CD14-positive monocyte (primary cell): ENCODE data around the gene LRP1B. TPM values are rescaled to one million over a fixed set of nuclear protein-coding genes. Genes with fewer than 3 reads are reported as not detected.

ENCODE experiments used
- DNase-seq, 3 donors: peaks; one replicate each; pipeline ENCODE4 v3.0.0-alpha.2; 2011 to 2022
- H2AFZ ChIP-seq: 2 replicates; pipeline ENCODE4 v1.6.0; 2012; ENCODE audit warnings: mild to moderate bottlenecking, low read depth, low read length, inconsistent platforms; ENCODE audit not compliant: insufficient read depth, poor library complexity, severe bottlenecking
- H3K27ac ChIP-seq, 2 donors: 1 replicate in 1 of 2; 2 replicates in 1 of 2; pipeline ENCODE4 v1.5.1; 2012 to 2013; ENCODE audit warnings: low read length in 2 of 2, control low read depth in 1 of 2, inconsistent platforms in 1 of 2, low read depth in 1 of 2, mild to moderate bottlenecking in 1 of 2
- H3K27me3 ChIP-seq, 2 donors: one replicate each; pipeline versions ENCODE4 v1.6.0 to v1.6.1; 2011 to 2013; ENCODE audit warnings: low read length in 2 of 2; ENCODE audit not compliant: control insufficient read depth in 2 of 2, insufficient read depth in 2 of 2
- H3K36me3 ChIP-seq, 2 donors: replicated peaks in 1 of 2; 1 replicate in 1 of 2; 2 replicates in 1 of 2; pipeline versions ENCODE4 v1.5.1 to v1.6.1; 2012 to 2013; ENCODE audit warnings: low read length in 2 of 2, control low read depth in 1 of 2, inconsistent platforms in 1 of 2, mild to moderate bottlenecking in 1 of 2; ENCODE audit not compliant: insufficient read depth in 2 of 2, control insufficient read depth in 1 of 2
- H3K4me1 ChIP-seq, 2 donors: 1 replicate in 1 of 2; 2 replicates in 1 of 2; pipeline versions ENCODE4 v1.5.1 to v1.6.1; 2012 to 2013; ENCODE audit warnings: low read length in 2 of 2, control low read depth in 1 of 2, inconsistent platforms in 1 of 2, mild to moderate bottlenecking in 1 of 2, moderate library complexity in 1 of 2; ENCODE audit not compliant: insufficient read depth in 2 of 2, control insufficient read depth in 1 of 2
- H3K4me2 ChIP-seq: replicated peaks from 2 replicates; pipeline ENCODE3; 2012; ENCODE audit warnings: low read length, moderate library complexity, mild to moderate bottlenecking; ENCODE audit not compliant: poor library complexity, severe bottlenecking; ENCODE audit errors: extremely low read depth
- H3K4me3 ChIP-seq, 3 experiments: fragments of 200-600 bp in 1 of 3; sonication (generic) in 1 of 3; replicated peaks in 1 of 3; 1 replicate in 2 of 3; 2 replicates in 1 of 3; pipeline ENCODE4 v1.5.1; 2011 to 2013; ENCODE audit warnings: low read length in 3 of 3, mild to moderate bottlenecking in 3 of 3, control low read depth in 2 of 3, low read depth in 2 of 3, inconsistent platforms in 1 of 3, moderate library complexity in 1 of 3
- H3K79me2 ChIP-seq: 2 replicates; pipeline ENCODE4 v1.6.0; 2012; ENCODE audit warnings: mild to moderate bottlenecking, control low read depth, inconsistent platforms, low read length, moderate library complexity; ENCODE audit not compliant: insufficient read depth
- H3K9ac ChIP-seq: 2 replicates; pipeline ENCODE4 v1.6.0; 2017; ENCODE audit warnings: low read length, mild to moderate bottlenecking; ENCODE audit not compliant: insufficient read depth, poor library complexity, severe bottlenecking
- H3K9me3 ChIP-seq, 2 donors: replicated peaks in 1 of 2; 1 replicate in 1 of 2; 2 replicates in 1 of 2; pipeline versions ENCODE4 v1.5.1 to v1.6.1; 2012 to 2013; ENCODE audit warnings: low read length in 2 of 2, control low read depth in 1 of 2; ENCODE audit not compliant: control insufficient read depth in 1 of 2, insufficient read depth in 1 of 2
- H4K20me1 ChIP-seq: 2 replicates; pipeline ENCODE4 v1.6.0; 2012; ENCODE audit warnings: mild to moderate bottlenecking, low read length, control low read depth, moderate library complexity; ENCODE audit not compliant: insufficient read depth
- H3K27ac Mint-ChIP-seq, 7 donors: one replicate each; pipeline ENCODE4 v1.8.0; 2020; ENCODE audit warnings: mild to moderate bottlenecking in 7 of 7, mixed read lengths in 7 of 7, moderate library complexity in 6 of 7, inconsistent platforms in 2 of 7
- H3K27me3 Mint-ChIP-seq, 3 donors: one replicate each; pipeline ENCODE4 v1.8.0; 2021 to 2022; ENCODE audit warnings: low read depth in 3 of 3, mild to moderate bottlenecking in 3 of 3, mixed read lengths in 3 of 3, moderate library complexity in 3 of 3, inconsistent platforms in 1 of 3
- H3K36me3 Mint-ChIP-seq, 2 donors: one replicate each; pipeline ENCODE4 v1.8.0; 2020; ENCODE audit warnings: mixed read lengths in 2 of 2, inconsistent platforms in 1 of 2, mild to moderate bottlenecking in 1 of 2
- H3K4me1 Mint-ChIP-seq: one replicate; pipeline ENCODE4 v1.8.0; 2020; ENCODE audit warnings: mild to moderate bottlenecking, mixed read lengths
- H3K4me3 Mint-ChIP-seq, 2 donors: one replicate each; pipeline ENCODE4 v1.8.0; 2020; ENCODE audit warnings: mild to moderate bottlenecking in 2 of 2, mixed read lengths in 2 of 2, moderate library complexity in 1 of 2
- H3K9me3 Mint-ChIP-seq, 7 donors: one replicate each; pipeline ENCODE4 v1.8.0; 2020 to 2022; ENCODE audit warnings: mixed read lengths in 7 of 7, mild to moderate bottlenecking in 6 of 7, moderate library complexity in 6 of 7, inconsistent platforms in 2 of 7
- CTCF ChIP-seq: fragments of 200-600 bp; IDR thresholded peaks from one replicate; pipeline ENCODE4 v1.8.0; 2022; ENCODE audit warnings: antibody characterized with exemption, mild to moderate bottlenecking
- WGBS: methylation state at CpG from one replicate; pipeline ENCODE4 v1.1.5; 2013; ENCODE audit warnings: missing lambda C conversion rate; ENCODE audit not compliant: insufficient coverage; 5-methylcytosine and 5-hydroxymethylcytosine counted together
- intact Hi-C, 2 donors: fragments of 100-400 bp; cut with micrococcal nuclease; formaldehyde crosslinking; loops; one replicate each; pipeline versions ENCODE4 v1.15.0 to v1.15.1; 2023
- polyA plus RNA-seq, 3 donors: library from polyadenylated mRNA; depleted of rRNA in 1 of 3; unstranded in 2 of 3; stranded (reverse) in 1 of 3; fragments of 300-500 nt in 2 of 3; fragments of >200 nt in 1 of 3; fragmentation: Illumina TruSeq in 2 of 3; gene quantifications; 1 replicate in 2 of 3; 2 replicates in 1 of 3; pipeline ENCODE4 v1.2.3, GENCODE V29; 2012 to 2021

LRP1B gene
- polyA plus RNA-seq, 3 donors: not detected

- TF ChIP-seq CTCF: no peak
- Mint-ChIP-seq H3K4me3 (peak overlapping the region in 1 of 2 donors; percentile 69), H3K4me1 (peaks cover 14% of the 10 kb centered on the region), H3K27me3 (no peaks in the 10 kb centered on the region), H3K9me3 (no peaks in the 10 kb centered on the region), H3K27ac (peak overlapping the region in 3 of 7 donors; percentile 28 to 60 (median 53)), H3K36me3 (no peaks in the 10 kb centered on the region)
- 0% methylated on average over 1 of the region's 4 CpGs for WGBS
- intact Hi-C loops: no loop called here
- Histone ChIP-seq H3K4me2 (peak overlapping the region; percentile 18), H4K20me1 (no peaks in the 10 kb centered on the region), H2AFZ (no peak overlapping the region), H3K4me1 (peaks cover 0 to 8% of the 10 kb centered on the region in 2 donors), H3K79me2 (no peaks in the 10 kb centered on the region), H3K36me3 (no peaks in the 10 kb centered on the region), H3K27me3 (no peaks in the 10 kb centered on the region), H3K27ac (no peak overlapping the region), H3K9ac (no peak overlapping the region), H3K4me3 (no peak overlapping the region), H3K9me3 (no peaks in the 10 kb centered on the region)
- no peak for DNase-seq
Measured at GRCh38 chr2:141534666-141535362, 596.0 kb downstream of the LRP1B start.

- no peak overlapping the region for H3K27ac Mint-ChIP-seq
- Histone ChIP-seq H3K9ac (no peak overlapping the region), H4K20me1 (no peaks in the 10 kb centered on the region), H2AFZ (no peak overlapping the region), H3K79me2 (no peaks in the 10 kb centered on the region), H3K4me1 (peaks cover 0 to 4% of the 10 kb centered on the region in 2 donors), H3K36me3 (no peaks in the 10 kb centered on the region), H3K27ac (no peak overlapping the region), H3K9me3 (no peaks in the 10 kb centered on the region), H3K4me2 (no peak overlapping the region), H3K27me3 (no peaks in the 10 kb centered on the region), H3K4me3 (no peak overlapping the region)
- no peaks in the 10 kb centered on the region for H3K27me3 Mint-ChIP-seq
- no peaks in the 10 kb centered on the region for H3K9me3 Mint-ChIP-seq
- no peaks in the 10 kb centered on the region for H3K36me3 Mint-ChIP-seq
- WGBS: no CpG with 5 or more reads among the region's 1 CpG
- TF ChIP-seq CTCF: no peak
- intact Hi-C loops: no loop called here
- peaks cover 5% of the 10 kb centered on the region for H3K4me1 Mint-ChIP-seq
- H3K4me3 Mint-ChIP-seq: no peak overlapping the region
- DNase-seq: no peak
Measured at GRCh38 chr2:141529659-141530058, 601.2 kb downstream of the LRP1B start.
